ENCODE measurements around the gene IFI27.

- TF ChIP-seq CTCF (IDR thresholded peaks at IDR 0.05; ENCODE audit: poor library complexity) (no peak), EZH2 (IDR thresholded peaks at IDR 0.05; ENCODE audit: borderline replicate concordance) (no peak)
These were observed 3.5 kb downstream of the IFI27 start for GRCh38 chr14:94113908-94114588.

Measured in hepatocyte (in vitro differentiated cells).